Spleen (tissue), 11 donors: ENCODE measurements around the gene AKT3. TPM values are rescaled to one million over a fixed set of nuclear protein-coding genes. Genes with fewer than 3 reads are reported as not detected.

Experiments
- DNase-seq: peaks from one replicate; pipeline ENCODE4 v3.0.0-alpha.2; 2020
- H3K27ac ChIP-seq, 8 donors: fragments of 200-600 bp; sonication (generic) in 7 of 8; 1 replicate in 4 of 8; 2 replicates in 4 of 8; pipeline versions ENCODE4 v1.5.0 to v1.8.0; 2016 to 2021; ENCODE audit warnings: inconsistent platforms in 4 of 8, mild to moderate bottlenecking in 4 of 8, moderate library complexity in 1 of 8
- H3K27me3 ChIP-seq, 7 donors: fragments of 200-600 bp; sonication (generic) in 6 of 7; replicated peaks in 1 of 7; 1 replicate in 4 of 7; 2 replicates in 3 of 7; pipeline versions ENCODE4 v1.5.0 to v1.8.0; 2016 to 2021; ENCODE audit warnings: inconsistent platforms in 3 of 7, mild to moderate bottlenecking in 1 of 7
- H3K36me3 ChIP-seq, 6 donors: fragments of 200-600 bp; sonication (generic) in 5 of 6; 1 replicate in 4 of 6; 2 replicates in 2 of 6; pipeline versions ENCODE4 v1.5.0 to v1.8.0; 2016 to 2021; ENCODE audit warnings: inconsistent platforms in 2 of 6
- H3K4me1 ChIP-seq, 6 donors: fragments of 200-600 bp; sonication (generic) in 5 of 6; 1 replicate in 3 of 6; 2 replicates in 3 of 6; pipeline versions ENCODE4 v1.5.0 to v1.8.0; 2016 to 2021; ENCODE audit warnings: inconsistent platforms in 3 of 6
- H3K4me3 ChIP-seq, 8 donors: fragments of 200-600 bp; sonication (generic) in 7 of 8; 1 replicate in 4 of 8; 2 replicates in 4 of 8; pipeline versions ENCODE4 v1.5.0 to v1.8.0; 2016 to 2021; ENCODE audit warnings: inconsistent platforms in 4 of 8, mild to moderate bottlenecking in 4 of 8, moderate library complexity in 2 of 8
- H3K9me3 ChIP-seq, 8 donors: fragments of 200-600 bp; sonication (generic) in 7 of 8; 1 replicate in 4 of 8; 2 replicates in 4 of 8; pipeline versions ENCODE4 v1.5.0 to v1.8.0; 2016 to 2021; ENCODE audit warnings: inconsistent platforms in 4 of 8
- CTCF ChIP-seq, 11 experiments: fragments of 200-600 bp in 7 of 11; fragments of 450-650 bp in 4 of 11; sonication (generic) in 4 of 11; IDR thresholded peaks in 8 of 11; conservative IDR thresholded peaks in 3 of 11; 1 replicate in 7 of 11; 2 replicates in 4 of 11; pipeline versions ENCODE4 v1.4.0 to v1.8.0; 2016 to 2021; ENCODE audit warnings: antibody characterized with exemption in 11 of 11, inconsistent platforms in 4 of 11, mild to moderate bottlenecking in 1 of 11
- POLR2A ChIP-seq, 3 donors: fragments of 450-650 bp; IDR thresholded peaks; one replicate each; pipeline ENCODE4 v1.5.1; 2017; ENCODE audit warnings: antibody characterized with exemption in 3 of 3, mild to moderate bottlenecking in 1 of 3
- POLR2AphosphoS5 ChIP-seq, 3 donors: sonication (generic); formaldehyde crosslinking; IDR thresholded peaks; one replicate each; pipeline ENCODE4 v1.5.1; 2017; ENCODE audit warnings: antibody characterized with exemption in 3 of 3
- WGBS, 5 donors: extraction: QIAGEN DNeasy Blood & Tissue Kit in 3 of 5; methylation state at CpG; one replicate each; pipeline versions ENCODE4 v1.1.5 to v1.1.7; 2013 to 2018; 5-methylcytosine and 5-hydroxymethylcytosine counted together
- intact Hi-C: fragments of 100-400 bp; cut with DNase I; formaldehyde crosslinking; loops from one replicate; pipeline ENCODE4 v1.15.0; 2023; ENCODE audit warnings: low total_unique reads
- polyA plus RNA-seq, 3 donors: library from polyadenylated mRNA; stranded (reverse); fragments of 200-250 nt; gene quantifications; one replicate each; pipeline ENCODE4 v1.2.1, GENCODE V29; 2013
- total RNA-seq, 7 donors: library from RNA; depleted of rRNA in 3 of 7; stranded (reverse); fragments of >200 nt in 3 of 7; fragmentation: NEBNext Ultra II Directional in 4 of 7; extraction: Animal tissue kit (Norgen Biotek cat#: 25700) in 4 of 7; gene quantifications; one replicate each; pipeline versions ENCODE4 v1.1.0 to v1.2.1, GENCODE V29; 2016 to 2021
- donor health status: healthy with polysubstance abuse.
- donor health status: DM: no; HTN: no; CAD: no; lungs with moderate emphysema.
- donor health status: DM: no; HTN: no; CAD: no.
- donor health status: Bipolar disorder and iron deficiency.
- donor health status: healthy.
- donor health status: DM: no; HTN: no; CAD: no.
- donor health status: DM: yes; HTN: yes; CAD: no.

Gene AKT3
- total and polyA plus RNA-seq, 10 donors = 4.3 to 91.3 (median 46.4) TPM

DNA sequence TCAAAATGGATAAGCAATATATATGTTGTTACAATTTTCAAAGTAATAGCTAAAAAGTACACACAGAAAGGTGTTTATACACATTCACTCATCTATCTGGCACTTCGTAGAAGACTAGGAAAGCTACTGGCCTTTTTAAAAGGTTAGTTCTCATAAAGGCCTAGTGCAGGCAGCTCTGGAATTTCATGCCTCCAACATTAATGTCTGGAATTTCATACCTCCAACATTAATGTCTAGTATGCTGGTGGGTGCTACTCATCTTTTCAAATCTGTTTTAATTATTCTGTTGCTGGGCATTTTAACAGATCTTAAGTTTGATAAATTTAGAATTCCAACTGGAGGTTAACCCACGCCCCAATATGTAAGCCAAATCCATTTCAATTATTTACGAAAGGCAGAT lies 124.2 kb downstream of the AKT3 start:
- TF ChIP-seq POLR2AphosphoS5 (IDR thresholded peaks at IDR 0.05) (no peak), CTCF (IDR thresholded peaks at IDR 0.05 in 8 of 11, conservative IDR thresholded peaks at IDR 0.05 in 3 of 11) (no peak), POLR2A (IDR thresholded peaks at IDR 0.05) (no peak)

DNA sequence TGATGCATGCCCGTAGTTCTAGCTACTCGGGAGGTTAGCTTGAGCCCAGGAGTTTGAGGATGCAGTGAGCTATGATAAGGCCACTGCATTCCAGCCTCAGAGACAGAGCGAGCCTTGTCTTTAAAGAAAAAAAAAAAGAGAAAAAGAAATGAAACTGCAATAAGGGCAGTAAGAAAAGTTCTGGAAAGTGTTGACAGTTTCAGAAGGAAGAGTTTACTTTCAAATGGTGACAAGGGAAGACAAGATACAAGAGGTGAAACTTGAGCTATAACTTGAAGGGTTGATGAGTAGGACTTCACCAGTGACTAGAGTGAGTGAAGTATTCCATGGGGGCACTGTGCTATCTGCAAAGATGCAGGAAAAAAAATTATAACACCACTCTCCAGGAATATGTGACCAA lies 125.0 kb downstream of the AKT3 start:
- peaks cover 0 to 3% (median 0%) of the 10 kb centered on the region in 8 donors for H3K9me3 ChIP-seq
- no peak for DNase-seq
- peaks cover 0 to 65% (median 30%) of the 10 kb centered on the region in 6 donors for H3K4me1 ChIP-seq
- intact Hi-C loops = no loop called here
- H3K36me3 ChIP-seq = peaks cover 0 to 1% (median 0%) of the 10 kb centered on the region in 6 donors
- TF ChIP-seq CTCF (IDR thresholded peaks at IDR 0.05 in 8 of 11, conservative IDR thresholded peaks at IDR 0.05 in 3 of 11) (no peak), POLR2A (IDR thresholded peaks at IDR 0.05) (no peak), POLR2AphosphoS5 (IDR thresholded peaks at IDR 0.05) (no peak)
- H3K27me3 ChIP-seq = no peaks in the 10 kb centered on the region
- WGBS, 5 donors = 76 to 89% (median 88%) methylated on average over 3 of the region's 3 CpGs
- H3K4me3 ChIP-seq = no peak overlapping the region
- no peak overlapping the region for H3K27ac ChIP-seq

More for the DNA sequence above, 124.2 kb downstream of the AKT3 start:
- H3K27ac ChIP-seq = no peak overlapping the region
- H3K27me3 ChIP-seq = no peaks in the 10 kb centered on the region
- intact Hi-C loops = no loop called here
- peaks cover 0 to 9% (median 0%) of the 10 kb centered on the region in 6 donors for H3K36me3 ChIP-seq
- no peak overlapping the region for H3K4me3 ChIP-seq
- DNase-seq = no peak
- 90 to 96% (median 95%) methylated on average over 3 of the region's 3 CpGs for WGBS, 5 donors
- peaks cover 0 to 6% (median 0%) of the 10 kb centered on the region in 8 donors for H3K9me3 ChIP-seq
- H3K4me1 ChIP-seq = peaks cover 0 to 73% (median 37%) of the 10 kb centered on the region in 6 donors

GRCh38 chr1:243723458-243724043 lies 126.5 kb downstream of the AKT3 start:
- 78 to 85% (median 84%) methylated on average over 3 of the region's 3 CpGs for WGBS, 5 donors
- intact Hi-C loops = no loop called here

More at GRCh38 chr1:243723458-243724043, 126.5 kb downstream of the AKT3 start:
- H3K4me1 ChIP-seq = peaks cover 0 to 52% (median 28%) of the 10 kb centered on the region in 6 donors
- no peaks in the 10 kb centered on the region for H3K36me3 ChIP-seq
- DNase-seq = no peak
- H3K4me3 ChIP-seq = no peak overlapping the region
- no peaks in the 10 kb centered on the region for H3K9me3 ChIP-seq
- no peak for TF ChIP-seq POLR2AphosphoS5 (IDR thresholded peaks at IDR 0.05)
- no peak for TF ChIP-seq POLR2A (IDR thresholded peaks at IDR 0.05)
- TF ChIP-seq CTCF (IDR thresholded peaks at IDR 0.05 in 8 of 11, conservative IDR thresholded peaks at IDR 0.05 in 3 of 11) = no peak
- H3K27me3 ChIP-seq = no peaks in the 10 kb centered on the region
- no peak overlapping the region for H3K27ac ChIP-seq
